LNCaP clone FGC (cell line): Measurements from ENCODE around the gene TEKTIP1.

ENCODE experiments used
- DNase-seq: peaks from one replicate; pipeline ENCODE4 v3.0.0-alpha.2; 2011; ENCODE audit warnings: low read depth
- H3K4me3 ChIP-seq: 2 replicates; pipeline ENCODE4 v1.5.1; 2011; ENCODE audit warnings: mild to moderate bottlenecking, low read depth, low read length, control low read depth
- TF ChIP-seq, protein P1 (sequence below): IDR thresholded peaks from 2 replicates; pipeline ENCODE4 v1.5.1; 2012; ENCODE audit warnings: mild to moderate bottlenecking; ENCODE audit not compliant: control insufficient read depth, insufficient read depth; ENCODE audit errors: extremely low read depth

The TEKTIP1 gene

DNA sequence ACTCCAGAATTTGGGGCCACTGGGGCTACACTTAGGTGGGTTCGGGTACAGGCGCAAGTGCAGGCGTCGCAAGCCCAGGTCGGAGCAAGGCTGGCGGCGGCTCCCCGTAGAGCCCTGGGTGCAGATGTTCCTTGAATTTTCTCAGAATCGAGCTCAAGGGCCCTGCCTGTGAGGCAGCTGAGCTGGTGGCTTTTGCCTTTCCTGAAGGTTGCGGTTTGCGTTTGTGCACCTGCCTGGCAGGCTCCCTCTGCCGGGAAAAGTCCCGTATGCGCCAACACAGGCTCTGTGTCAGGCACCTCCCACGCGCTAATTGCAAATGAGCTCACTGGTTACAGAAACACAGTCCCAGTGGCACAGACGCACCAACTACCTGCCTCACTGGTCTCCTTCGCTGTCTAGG is 44.4 kb upstream of the TEKTIP1 start:
- TF ChIP-seq, protein P1, sequence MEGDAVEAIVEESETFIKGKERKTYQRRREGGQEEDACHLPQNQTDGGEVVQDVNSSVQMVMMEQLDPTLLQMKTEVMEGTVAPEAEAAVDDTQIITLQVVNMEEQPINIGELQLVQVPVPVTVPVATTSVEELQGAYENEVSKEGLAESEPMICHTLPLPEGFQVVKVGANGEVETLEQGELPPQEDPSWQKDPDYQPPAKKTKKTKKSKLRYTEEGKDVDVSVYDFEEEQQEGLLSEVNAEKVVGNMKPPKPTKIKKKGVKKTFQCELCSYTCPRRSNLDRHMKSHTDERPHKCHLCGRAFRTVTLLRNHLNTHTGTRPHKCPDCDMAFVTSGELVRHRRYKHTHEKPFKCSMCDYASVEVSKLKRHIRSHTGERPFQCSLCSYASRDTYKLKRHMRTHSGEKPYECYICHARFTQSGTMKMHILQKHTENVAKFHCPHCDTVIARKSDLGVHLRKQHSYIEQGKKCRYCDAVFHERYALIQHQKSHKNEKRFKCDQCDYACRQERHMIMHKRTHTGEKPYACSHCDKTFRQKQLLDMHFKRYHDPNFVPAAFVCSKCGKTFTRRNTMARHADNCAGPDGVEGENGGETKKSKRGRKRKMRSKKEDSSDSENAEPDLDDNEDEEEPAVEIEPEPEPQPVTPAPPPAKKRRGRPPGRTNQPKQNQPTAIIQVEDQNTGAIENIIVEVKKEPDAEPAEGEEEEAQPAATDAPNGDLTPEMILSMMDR, result no peak
- no peak for DNase-seq

DNA sequence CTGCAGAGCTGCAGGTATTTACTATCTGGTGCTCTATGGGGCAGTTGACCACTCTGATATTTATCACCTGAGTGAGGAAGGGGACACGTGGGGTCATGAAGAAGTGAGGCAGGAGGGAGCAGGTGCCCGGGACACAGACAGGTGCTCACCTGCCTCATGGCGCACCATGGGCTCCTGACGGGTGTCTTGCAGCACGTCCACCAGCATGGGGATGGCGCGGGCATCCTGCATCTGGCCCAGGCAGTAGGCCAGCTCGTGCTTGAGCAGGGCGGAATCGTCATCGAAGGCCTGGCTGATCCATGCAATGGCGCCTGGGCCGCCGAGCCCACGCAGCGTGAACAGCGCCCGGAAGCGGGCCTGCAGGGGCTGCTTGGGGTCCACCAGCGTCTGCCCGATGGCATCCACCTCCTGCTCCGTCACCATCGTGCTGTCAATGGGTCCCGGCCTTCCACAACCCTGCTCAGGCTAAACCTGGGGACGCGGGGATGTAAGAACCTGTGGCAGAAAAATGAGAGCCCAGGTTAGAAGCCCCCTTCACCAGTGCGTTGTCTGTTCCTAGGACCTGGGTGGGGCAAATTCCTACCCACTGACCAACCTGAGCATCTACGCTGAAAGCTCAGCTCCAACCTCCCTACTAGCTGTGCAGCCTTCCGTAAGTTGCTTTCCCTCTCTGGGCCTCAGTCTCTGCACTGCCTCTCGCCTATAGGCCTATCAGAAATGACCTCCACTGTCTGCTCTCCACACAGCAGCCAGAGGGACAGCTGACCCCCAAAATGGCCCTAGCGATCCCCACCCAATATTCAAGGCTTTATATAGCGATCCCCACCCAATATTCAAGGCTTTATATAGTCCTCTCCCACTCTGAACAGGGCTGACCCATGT is 42.3 kb upstream of the TEKTIP1 start:
- H3K4me3 ChIP-seq, result no peak overlapping the region
- no peak for DNase-seq
- TF ChIP-seq, protein P1, result no peak

More for the DNA sequence above, 44.4 kb upstream of the TEKTIP1 start:
- no peak overlapping the region for H3K4me3 ChIP-seq

DNA sequence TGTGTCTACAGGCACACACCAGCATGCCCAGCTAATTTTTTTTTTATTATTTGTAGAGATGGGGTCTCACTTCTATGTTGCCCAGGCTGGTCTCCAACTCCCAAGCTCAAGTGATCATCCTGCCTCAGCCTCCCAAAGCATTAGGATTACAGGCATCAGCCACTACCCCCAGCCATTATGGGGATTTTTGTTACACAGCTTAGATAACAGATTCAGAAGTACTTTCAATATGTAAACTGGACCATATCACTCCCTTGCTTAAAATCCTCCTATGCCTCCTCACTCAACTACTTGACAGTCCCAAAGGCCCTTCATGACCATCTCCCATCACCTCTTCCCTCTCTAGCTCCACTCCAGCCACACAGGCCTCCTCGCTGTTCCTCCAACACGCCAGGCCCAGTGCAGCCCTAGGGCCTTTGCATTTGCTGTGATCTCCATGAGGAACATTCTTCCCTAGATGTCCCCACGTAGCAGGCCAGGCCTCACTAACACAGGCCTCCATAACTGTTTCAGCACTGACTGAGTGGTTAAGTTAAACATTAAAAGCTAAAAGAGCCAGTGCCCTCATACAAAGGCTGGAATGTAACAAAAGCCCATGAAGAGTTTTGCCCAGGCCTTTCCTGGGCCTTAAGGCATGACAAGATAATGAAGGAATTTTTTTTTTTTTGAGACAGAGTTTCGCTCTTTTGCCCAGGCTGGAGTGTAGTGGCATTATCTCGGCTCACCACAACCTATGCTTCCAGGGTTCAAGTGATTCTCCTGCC is 41.0 kb upstream of the TEKTIP1 start:
- TF ChIP-seq, protein P1, result no peak
- DNase-seq, result no peak
- no peak overlapping the region for H3K4me3 ChIP-seq

DNA sequence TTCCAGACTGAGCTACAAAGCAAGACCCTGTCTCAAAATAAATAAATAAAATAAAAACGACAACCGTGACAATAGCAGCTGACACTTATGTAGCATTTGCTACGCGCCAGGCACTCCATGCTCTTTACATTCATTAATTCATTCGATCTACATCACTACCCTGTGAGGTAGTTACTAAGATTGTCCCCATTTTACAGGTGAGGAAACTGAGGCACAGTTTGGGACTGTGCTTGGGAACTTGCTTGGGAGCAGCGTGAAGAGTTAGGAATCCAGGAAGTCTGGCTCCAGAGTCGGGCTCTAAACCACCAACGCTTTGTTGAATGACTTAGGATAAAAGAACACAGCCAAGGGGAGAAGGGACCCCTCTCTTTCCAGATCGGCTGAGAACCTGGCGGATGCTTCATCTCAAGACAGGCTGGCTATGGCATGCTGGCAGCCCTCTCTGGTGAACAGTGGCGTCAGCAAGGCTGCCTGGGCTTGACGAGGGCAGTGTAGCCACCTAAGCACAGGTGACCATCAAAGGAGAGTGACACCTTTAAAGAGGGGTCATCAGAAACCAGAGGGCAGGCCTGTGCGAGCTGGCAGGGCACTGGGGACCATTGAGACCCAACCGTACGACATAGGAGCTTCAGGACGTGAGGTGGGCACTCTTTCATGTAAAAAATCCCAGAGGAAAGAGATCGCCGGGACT is 39.1 kb upstream of the TEKTIP1 start:
- TF ChIP-seq, protein P1, result no peak
- H3K4me3 ChIP-seq, result peak overlapping the region; percentile 100
- no peak for DNase-seq

DNA sequence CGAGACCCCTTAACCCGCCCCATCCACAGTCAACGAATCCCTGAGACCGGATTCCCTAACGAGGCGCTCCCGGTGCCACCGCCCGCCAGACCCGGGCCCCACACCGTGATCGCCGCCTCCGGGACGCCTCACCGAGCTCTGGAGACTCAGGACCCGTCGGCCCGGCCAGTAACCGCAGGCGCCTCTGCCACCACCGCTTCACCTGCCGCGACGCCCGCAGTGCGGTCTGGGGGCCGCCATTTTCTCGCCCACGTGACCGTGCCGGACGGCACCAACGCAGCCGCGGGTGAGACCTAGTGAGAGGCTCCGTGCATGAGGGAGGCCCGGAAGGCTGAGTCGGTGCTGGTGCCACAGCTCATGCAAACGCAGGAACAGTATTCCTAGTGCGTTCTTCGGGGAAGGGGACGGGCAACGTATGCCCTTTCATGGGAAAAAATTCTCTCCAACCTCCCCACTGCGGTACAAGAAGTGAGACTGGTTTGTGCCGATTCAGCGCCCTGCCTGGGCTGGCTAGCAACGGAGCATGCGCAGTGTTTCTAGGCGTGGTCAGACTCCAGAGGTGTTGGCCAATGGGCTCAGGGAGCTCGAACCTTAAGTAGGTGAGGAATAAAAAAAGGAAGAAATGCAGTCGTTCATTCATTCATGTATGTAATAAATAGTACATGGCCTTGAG is 38.4 kb upstream of the TEKTIP1 start, which contains the start of gene DOHH:
Gene DOHH (minus strand): TSS at position 246 of the 673 bp plus-strand sequence. CDS start 3,860 bp downstream, outside the sequence.
- TF ChIP-seq, protein P1, result no peak
- DNase-seq, result peak; percentile 95
- H3K4me3 ChIP-seq, result peak within 1 kb of the TSS; percentile 100

DNA sequence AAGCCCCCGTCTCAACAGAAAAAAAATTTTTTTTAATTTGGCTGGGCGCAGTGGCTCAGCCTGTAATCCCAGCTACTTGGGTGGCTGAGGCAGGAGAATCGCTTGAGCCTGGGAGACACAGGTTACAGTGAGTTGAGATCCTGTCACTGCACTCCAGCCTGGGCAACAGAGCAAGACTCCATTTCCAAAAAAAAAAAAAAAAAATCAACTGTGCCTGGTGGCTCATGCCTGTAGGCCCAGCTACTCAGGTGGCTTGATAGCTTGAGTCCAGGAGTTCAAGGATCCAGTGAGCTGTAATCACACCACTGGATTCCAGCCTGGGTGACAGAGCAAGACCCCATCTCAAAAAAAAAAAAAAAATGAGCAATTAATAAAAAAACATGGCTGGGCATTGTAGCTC is 37.2 kb upstream of the TEKTIP1 start:
- TF ChIP-seq, protein P1, result no peak
- no peak for DNase-seq

More for the DNA sequence above, 37.2 kb upstream of the TEKTIP1 start:
- no peak overlapping the region for H3K4me3 ChIP-seq
